GM21528 (cell line): Measurements from ENCODE around the gene TMEM131.
"Not testable (repeated sequence)": the region's sequence is repeated elsewhere in the genome, so short reads cannot be mapped to it uniquely, and the experiment has no call there.

Experiments used
- ATAC-seq: cut with Tn5 transposase; IDR thresholded peaks from one replicate; pipeline ENCODE4 v1.9.1; 2021; ENCODE audit warnings: mild to moderate bottlenecking, moderate library complexity; ENCODE audit not compliant: unreplicated experiment, low FRiP score

The TMEM131 gene

GRCh38 chr2:97826266-97826847, 169.4 kb downstream of the TMEM131 start:
- ATAC-seq, result not testable (repeated sequence)

- not testable (repeated sequence) for ATAC-seq
Measured at GRCh38 chr2:97824011-97824410, 171.7 kb downstream of the TMEM131 start.

DNA sequence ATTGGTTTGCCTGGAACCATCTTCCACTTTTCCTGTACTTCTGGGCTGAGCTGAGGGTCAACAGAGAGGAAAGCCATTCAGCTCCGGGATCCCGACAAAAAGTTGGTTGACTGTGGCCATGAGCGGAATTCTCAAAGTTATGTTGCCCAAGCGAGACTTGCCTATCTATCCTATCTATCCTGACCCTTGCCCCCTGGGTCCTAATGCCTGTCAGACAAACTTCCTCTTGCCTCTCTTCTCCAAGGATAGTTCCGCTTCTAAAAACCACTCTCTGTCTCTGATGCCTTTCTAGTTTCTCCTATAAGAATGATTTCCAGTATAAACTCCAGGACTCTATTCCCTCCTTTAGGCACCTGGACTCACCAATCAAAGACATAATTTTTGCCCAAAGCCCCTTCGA, 173.9 kb downstream of the TMEM131 start:
- not testable (repeated sequence) for ATAC-seq

- ATAC-seq, result no peak
Measured at GRCh38 chr2:97819754-97820153, 176.0 kb downstream of the TMEM131 start.

DNA sequence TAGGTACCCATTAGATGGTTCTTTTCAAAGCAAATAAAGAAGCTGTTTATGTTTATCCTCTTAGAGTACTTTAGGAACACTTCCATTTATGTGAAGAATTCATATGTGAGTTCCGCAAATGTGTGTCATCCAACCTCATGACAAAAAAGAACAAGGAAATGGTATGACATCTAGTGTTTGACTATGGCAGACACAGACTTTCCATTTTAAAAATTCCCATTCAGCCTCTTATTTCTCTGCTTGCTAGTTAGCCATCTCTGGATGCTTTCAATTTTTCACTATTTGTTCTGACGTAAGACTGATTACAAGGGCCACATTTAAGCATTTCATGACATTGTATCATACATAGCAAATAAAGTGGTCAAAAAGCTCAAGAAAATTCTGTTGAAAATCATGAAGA, 179.3 kb downstream of the TMEM131 start:
- ATAC-seq, result no peak

DNA sequence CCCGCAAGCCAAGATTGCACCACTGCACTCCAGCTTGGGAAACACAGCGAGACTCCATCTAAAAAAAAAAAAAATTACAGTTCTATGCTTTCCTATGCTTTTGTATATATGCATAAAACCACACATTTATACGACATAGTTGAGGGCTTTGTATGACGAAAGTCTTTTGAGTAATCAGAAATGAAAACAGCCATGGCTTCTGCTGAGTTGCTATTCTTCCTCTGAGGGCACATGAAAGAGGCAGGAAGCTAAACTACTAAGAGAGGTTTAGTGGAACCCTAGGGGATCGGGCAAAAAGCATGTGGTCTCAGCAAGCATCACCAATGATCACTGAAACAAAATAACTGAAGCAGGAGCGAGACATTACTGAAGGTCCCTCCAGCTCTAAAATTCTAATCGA, 182.8 kb downstream of the TMEM131 start:
- no peak for ATAC-seq

DNA sequence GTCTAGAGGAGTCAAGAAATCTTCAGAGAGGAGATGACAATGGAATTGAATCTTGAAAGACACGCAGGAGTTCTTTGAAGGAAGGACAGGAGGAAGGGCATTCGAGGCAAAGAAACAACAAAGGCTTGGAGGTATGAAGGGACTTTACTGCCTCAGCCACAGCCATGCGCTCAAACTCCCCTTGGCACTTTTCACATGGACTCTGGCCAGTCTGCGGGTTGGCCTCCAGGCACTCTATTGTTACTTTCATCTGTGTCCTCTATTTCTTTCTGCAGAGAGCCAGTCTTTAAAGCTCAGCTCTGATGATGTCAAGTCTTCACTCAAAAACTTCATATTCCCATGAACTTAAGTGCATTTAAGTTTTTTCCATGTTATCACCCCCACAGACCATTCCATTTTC, 186.9 kb downstream of the TMEM131 start:
- ATAC-seq, result no peak

GRCh38 chr2:97806738-97807618, 188.8 kb downstream of the TMEM131 start:
- no peak for ATAC-seq

DNA sequence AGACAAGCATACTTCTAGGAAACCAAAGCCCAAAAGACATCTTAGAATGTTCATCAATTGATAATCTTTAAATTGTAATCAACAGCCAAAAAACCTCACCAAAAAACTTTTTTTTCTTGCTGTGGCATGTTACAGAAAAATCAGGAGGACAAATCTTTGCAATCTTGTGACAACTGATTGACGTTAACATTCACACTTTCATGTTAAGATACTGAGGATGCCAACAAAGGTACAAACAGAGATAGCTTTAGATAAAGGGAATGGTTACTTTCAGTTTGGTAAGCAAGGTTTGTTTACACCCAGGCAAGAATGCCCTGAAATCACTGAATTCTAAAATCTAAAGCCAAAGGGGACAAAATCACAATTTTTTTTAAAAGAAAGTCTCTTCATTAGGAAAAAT, 190.0 kb downstream of the TMEM131 start:
- no peak for ATAC-seq

GRCh38 chr2:97801028-97801427, 194.7 kb downstream of the TMEM131 start:
- ATAC-seq, result no peak

- ATAC-seq, result no peak
Measured at GRCh38 chr2:97798416-97798815, 197.3 kb downstream of the TMEM131 start.

- no peak for ATAC-seq
Measured at GRCh38 chr2:97797355-97797754, 198.4 kb downstream of the TMEM131 start.

- ATAC-seq, result no peak
Measured at GRCh38 chr2:97796465-97797126, 199.2 kb downstream of the TMEM131 start.

DNA sequence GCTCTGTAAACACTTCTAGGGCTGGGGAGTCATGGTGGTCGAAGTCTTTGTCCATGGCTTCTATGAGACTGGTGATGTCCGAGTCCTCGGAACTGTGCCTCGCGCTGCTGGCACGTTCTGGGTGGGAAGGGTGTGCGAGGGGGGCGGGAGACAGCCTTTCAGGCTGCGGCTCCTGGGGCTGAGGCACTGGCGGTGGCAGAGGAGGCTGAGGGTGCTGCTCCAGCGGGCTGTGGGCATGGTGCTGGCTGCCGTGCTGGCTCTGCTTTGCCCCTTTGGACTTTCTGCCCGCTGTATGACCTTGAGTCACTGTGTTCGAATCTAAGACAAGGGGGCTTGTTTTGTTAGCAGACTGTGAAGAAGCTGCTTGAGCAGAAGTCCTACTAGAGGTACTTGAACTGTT, 203.3 kb downstream of the TMEM131 start:
- no peak for ATAC-seq

DNA sequence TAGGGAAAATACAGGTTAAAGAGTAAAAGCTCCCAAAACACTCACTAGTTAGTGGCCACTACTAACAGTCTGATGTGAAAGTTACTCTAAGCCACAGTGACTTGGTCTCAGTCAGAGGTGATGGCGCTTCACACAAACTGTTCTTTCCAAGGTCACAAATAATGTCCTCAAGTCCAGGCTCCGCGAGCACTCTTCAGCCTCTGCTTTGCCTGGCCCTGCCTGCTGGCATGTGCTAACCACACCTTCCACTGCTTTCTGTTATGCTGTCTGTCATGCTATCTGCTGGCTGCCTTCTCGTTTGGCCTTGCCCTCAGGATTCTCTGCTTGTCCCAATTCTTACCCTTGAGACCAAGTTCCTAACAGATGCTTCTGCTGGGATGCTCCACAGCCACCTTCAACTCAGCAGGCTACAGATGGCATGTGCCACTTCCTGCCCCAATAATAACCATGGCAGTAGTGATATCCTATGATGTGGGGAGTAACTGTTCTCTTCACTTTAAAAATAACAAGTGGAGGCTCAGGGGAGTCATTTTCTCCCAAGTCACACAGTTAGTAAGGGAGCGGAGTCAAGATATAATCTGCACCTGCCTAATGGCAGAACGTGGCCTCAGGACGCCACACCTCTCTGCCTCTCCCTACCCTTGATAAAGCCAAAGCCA, 206.6 kb downstream of the TMEM131 start:
- no peak for ATAC-seq

GRCh38 chr2:97785818-97786217, 209.9 kb downstream of the TMEM131 start:
- ATAC-seq, result no peak

GRCh38 chr2:97784953-97785352, 210.8 kb downstream of the TMEM131 start:
- no peak for ATAC-seq

DNA sequence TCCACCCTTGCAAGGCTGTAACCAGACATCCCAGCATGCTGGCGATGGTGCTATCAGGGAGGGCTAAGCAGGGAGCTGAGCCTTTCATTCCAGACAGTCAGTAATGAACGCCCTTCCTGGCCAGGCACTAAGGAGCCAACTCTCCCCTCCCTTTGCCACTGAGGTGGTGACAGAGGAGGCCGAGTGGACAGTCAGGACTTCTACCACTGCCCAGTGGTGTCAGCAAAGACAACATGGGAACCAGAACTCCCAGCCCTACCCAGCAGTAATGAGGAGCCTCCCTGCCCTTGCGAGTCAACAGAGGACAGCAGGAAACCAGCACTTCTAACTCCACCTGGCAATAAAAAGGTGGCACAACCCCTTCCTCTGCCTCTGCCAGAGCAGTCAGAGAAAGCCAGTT, 213.8 kb downstream of the TMEM131 start:
- ATAC-seq, result no peak

GRCh38 chr2:97779141-97779540, 216.6 kb downstream of the TMEM131 start:
- ATAC-seq, result no peak

GRCh38 chr2:97775074-97775473, 220.7 kb downstream of the TMEM131 start:
- ATAC-seq, result no peak

DNA sequence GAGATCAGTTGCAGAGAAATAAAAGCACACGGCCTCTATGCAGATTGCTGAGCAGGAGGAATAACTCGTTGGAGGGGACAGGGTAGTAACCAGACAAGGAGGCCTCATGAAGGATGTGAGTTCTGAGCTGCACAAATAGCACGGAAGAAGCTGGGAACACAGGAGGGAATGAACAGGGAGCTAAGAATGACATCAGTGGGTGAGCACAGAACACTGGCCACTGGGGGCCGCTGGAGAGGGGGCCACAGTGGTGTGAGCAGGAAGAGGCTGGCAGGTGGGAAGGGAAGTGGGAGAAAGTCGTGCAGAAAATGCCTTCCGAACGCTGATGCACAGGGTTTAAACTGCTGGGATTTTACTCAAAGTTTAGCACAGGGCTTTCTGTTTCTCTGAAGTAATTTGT, 221.3 kb downstream of the TMEM131 start:
- no peak for ATAC-seq
